Occipital lobe (tissue), 2 donors: Measurements from ENCODE around the gene KCNMA1. TPM values are rescaled to one million over a fixed set of nuclear protein-coding genes. Genes with fewer than 3 reads are reported as not detected.

Experiments
- DNase-seq: peaks from one replicate; lab custom pipeline; 2025; lab: John Stamatoyannopoulos, UW
- total RNA-seq: library from RNA; depleted of rRNA; stranded (reverse); fragments of >200 nt; gene quantifications from one replicate; pipeline ENCODE4 v1.2.3, GENCODE V29; 2014

The KCNMA1 gene
- total RNA-seq, 1 donor from 2014 or later, result 43.0 TPM

DNA sequence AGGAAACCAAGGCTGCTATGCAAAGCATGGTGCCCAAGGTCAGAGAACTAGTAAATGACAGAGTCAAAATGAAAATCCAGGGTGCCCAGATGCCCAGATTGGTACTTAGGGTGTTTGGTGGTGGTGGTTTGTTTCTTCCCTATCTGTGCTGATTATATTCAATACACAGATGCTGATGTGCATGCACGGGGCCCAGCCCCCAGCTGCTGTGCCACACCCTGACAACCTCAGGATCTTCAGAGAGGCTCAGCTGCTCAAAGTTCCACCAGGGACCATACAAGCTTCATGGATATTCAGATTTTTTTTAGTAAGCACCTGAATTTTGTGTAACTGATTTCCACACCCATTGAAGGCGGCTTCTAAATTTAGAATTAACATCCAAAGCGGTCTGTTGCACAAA lies 75.6 kb downstream of the KCNMA1 start:
- DNase-seq, result no peak

DNA sequence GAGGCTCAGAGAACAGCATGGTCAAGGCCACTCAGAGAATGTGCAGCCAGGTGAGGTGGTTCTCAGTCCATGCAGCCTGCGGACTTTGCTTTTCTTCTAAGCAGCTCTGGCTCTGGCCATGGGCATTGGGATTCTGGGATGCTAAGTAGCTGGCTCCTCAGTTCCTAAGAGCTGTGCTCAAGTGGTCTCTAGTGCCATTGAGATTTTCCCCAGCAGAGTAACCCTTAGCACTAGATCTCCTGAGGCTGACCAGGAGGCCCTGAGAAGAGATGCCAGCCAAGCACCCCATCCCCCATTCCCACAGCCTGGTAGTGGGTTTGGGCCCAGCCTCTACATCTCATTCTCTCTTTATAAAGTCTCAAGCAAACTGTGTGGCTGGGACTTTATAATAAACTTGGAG lies 77.1 kb downstream of the KCNMA1 start:
- no peak for DNase-seq

DNA sequence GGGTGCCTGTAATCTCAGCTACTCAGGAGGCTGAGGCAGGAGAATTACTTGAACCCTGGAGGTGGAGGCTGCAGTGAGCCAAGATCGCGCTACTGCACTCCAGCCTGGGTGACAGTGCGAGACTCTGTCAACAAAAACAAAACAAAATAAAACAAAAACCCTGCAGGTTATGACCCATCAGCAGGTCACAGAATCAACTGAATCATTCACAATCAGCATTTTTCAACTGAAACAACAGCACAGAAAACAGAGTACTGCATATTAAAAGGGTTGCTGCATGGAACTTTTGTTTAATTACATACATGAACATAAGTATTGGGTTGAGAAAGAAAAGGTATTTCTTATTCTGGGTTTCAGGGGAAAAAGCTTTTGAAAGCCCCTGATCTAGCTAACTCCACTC lies 77.6 kb downstream of the KCNMA1 start:
- DNase-seq, result no peak

DNA sequence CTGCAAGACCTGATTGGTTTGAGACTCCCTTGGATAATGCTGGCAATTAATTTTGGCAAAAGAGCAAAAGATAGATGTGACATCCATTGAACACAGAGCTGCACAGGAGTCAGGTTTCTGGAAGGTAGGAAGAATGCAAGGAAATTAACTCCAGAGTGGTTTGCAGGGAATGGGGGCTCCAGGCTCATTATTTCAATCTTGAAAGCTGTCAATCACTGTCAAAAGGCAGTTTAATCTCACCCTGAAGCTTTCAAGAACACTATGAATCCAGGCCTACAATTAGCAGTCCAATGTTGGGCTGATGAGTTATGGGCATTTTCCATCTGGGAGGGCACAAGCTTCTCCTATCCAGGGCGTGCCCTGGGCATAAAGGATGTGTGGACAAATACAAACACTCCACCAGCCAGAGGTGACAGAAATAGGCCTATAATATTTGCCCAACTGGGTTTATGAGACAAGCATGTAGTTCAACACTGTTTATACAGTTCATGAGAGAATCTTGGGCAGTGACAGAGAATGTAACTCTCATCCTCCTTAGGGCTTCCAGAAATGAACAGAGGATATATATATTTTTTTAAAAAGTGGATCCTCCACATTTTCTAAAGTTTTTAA lies 80.5 kb downstream of the KCNMA1 start:
- DNase-seq, result no peak

DNA sequence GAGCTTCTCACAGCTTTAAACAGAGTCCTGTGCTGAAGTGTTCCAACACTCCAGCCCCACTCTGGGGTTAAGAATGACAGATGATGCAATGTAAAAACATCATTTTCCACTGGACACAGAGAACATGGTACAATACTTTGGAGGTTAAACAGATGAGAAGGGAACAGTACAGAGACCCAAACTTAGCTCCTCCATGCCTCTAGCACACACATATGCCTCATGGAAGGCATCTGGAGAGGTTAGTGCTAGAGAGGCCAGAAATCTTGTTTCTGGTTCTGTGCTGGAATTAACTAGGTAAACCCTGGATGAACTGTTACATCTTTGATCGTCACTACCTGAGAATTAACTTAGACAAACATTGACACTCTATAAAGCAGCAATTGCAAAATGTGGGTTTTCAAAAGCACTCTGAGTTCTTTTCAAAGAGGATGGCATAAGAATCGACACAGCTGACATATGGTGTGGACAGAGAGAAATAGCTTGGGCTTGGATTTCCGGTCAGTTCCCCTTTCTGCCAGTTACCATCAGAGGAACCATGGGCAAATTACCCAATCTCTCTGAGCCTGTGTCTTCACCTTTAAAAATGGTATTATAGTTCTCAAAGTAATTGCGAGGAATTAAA lies 81.9 kb downstream of the KCNMA1 start:
- DNase-seq, result no peak

DNA sequence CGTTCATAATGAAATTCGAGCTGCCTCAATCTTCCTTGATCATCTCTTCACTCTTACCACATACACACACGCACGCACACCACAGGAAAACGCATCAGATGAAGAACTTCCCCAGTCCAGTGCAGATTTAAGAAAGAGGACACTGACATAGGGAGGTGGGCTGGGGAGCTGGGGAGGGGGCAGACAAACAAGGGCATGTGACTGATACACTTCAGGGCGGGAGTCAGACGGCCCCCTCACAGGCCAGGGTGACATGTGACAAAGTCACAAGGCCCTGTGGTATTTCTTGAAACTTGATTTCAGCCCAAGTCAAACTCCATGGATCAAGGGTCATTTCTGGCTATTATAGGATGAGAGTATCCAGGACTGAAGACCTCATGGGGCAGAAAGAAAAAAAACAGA lies 82.6 kb downstream of the KCNMA1 start:
- DNase-seq, result no peak

DNA sequence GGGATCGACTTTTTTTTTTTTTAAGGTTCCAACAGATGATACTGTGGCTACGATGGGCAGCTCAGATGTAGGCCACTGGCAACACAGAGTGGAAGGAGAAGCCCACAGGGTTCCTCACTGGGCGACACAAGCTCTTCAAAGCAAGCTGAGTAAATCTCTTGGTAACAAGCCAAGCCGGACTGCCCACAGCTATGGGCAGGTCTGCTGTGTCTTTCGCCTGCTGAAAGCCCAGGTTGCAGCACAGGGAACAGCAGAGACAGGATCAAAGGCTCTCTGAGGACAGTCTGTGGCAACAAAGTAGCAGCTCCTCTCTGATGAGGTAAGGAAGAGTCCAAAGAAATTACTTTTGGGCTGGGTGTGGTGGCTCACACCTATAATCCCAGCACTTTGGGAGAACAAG lies 83.6 kb downstream of the KCNMA1 start:
- DNase-seq, result no peak

DNA sequence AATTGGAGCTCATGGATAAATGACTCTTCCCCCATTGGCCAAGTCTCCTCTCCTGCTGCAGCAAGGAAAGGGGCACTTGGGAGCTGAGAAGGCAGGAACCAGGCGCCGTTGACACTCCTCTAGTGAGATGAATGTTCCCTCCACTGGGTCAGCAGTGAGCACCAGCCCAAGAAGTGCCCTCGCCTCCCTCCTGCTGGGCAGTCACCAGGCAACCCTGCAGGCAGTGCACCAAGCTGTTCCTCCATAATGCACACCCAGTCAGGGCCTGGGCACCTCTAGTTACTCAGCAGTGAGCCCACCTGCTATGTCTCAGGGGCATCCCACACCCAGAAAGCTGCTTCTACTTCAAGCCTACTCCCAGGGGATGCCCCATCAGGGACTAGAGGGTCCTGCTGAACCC lies 84.3 kb downstream of the KCNMA1 start:
- no peak for DNase-seq

DNA sequence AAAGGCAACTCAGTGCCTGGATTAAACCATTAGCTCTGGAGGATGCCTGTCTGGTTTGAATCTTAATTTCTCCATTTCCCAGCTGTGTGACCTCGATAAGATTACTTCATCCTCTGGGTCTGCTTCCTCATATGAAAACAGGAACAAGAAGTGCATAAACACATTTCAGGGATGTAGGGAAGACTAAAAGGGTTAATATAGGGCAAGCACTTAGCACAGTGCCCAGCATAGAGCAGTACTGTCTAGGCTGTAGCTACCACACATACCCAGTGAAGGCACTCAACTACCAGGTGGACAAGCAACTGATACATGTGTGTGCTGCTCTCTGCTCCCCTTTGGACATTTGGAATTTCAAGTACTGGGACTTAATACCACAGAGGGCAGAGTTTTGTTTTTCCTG lies 85.4 kb downstream of the KCNMA1 start:
- DNase-seq, result no peak

DNA sequence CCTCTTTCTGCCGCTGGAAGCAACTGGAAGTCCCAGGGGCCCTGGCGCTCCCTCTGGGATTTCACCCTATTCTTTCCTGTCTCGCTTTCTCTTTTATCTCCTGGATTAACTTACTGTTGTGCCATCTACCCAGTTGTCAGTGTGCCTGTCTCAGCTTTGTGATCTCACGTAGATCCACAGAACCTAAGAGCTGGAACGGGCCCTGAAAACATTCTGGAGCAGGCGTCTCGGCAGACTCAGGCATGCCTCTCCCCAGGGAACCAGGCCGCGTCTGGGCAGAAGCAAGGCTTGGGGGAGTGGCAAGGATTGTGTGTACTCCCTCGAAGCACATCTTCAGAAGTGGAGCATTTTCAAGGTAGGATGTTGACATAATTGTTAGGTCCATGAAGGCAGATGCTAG lies 87.2 kb downstream of the KCNMA1 start:
- no peak for DNase-seq

DNA sequence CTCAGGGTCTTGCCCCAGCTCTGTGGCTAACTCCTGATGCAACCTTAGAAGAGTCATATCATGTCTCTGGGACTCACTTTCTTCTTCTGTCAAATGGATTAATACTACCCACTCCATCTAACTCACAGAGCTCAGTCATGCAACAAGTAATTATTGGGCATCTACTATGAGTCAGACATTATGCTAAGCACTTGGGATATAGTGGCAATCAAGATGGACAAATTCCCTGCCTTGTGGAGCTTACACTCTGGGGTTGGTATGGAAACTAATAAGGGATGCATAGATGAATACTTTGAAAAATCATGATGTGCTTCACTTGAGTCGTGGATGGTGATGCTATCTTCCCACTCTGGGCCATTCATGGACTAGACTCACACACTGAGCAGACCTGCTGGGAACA lies 88.9 kb downstream of the KCNMA1 start:
- no peak for DNase-seq

DNA sequence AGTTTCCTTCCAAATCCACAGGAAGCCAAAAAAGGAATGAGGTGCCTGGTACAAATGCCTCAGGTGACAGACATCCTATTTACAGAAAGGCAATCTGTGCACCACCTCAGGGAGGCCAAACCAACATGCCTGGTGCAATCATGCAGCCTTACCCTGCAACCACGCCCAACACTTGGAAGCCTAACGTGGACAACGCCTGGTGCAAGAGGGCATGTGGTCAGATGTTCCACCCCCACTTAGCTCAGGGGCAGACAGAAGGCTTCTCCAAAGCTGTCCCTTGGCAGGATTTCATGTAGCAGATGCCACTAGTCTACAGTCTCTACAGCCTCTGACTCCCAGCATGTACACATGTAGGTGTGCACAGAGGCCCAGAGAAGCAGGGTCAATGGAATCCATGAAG lies 89.5 kb downstream of the KCNMA1 start:
- no peak for DNase-seq

DNA sequence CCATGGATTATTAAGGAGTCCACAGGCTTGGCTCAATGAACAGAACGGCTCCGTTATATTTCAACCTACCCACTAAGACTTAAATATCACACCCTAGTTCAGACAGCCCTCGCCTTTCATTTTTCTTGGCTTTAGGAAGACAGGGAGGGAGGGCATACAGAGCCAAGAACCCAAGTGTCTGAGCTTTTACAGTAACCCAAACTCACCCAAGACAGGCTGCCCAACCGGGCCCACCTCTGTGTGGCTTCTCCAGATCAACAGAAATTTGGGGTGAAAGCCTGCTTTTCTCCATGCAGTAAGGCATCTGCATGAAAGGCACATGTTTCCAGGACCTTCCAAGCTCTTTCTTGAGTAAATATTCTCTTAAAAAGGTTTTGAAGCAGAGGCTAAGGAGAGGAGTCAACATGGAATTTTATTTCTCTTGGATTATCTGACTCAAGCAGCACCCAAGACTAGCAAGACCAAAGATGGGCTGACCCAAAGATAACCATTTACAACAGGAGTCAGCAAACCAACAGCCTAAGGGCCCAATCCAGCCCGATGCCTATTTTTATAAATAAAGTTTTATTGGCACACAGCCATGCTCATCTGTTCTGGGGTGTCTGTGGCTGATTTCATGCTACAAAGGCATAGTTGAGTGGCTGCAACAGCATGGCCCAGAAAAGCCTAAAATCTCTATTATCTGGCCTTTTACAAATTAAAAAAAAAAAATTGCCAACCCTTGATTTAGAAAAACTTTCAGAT lies 90.1 kb downstream of the KCNMA1 start:
- no peak for DNase-seq

DNA sequence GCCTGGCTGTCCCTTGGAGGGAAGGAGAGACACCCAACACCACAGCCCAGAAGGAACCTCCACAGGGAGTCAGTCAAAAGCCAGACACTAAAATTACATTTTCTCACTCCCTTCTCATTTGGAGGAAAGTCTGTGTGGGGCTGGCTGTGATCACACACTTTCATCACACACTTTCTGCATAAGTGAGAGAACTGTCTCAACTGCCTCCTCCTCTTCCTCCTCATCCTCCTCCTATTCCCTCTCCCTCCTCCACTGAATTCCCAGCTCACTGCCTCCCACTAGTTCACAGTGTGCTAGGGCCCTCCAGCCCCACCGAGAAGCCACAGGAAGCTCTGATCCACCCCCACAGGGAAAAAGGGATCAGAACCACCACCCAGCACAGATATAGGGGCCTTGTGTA lies 91.6 kb downstream of the KCNMA1 start:
- no peak for DNase-seq

DNA sequence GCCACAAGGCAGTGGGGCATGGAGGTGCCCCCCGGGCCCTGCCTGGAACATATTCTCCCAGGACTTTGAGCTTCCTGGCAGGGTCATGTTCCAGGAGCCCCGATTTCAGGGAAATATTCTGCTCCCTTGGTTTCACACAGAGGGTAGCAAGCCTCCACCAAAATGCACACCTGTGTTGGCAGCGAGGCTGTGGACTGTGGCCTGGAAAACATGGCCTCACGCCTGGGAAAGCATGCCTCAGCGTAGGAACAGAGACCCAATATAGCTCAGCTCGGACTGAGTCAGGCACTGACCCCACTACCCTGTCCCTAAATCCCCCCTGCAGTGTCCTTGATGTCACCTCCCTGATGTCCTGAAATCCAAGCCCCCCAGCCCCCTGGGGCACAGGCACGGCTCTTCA lies 92.0 kb downstream of the KCNMA1 start:
- no peak for DNase-seq

DNA sequence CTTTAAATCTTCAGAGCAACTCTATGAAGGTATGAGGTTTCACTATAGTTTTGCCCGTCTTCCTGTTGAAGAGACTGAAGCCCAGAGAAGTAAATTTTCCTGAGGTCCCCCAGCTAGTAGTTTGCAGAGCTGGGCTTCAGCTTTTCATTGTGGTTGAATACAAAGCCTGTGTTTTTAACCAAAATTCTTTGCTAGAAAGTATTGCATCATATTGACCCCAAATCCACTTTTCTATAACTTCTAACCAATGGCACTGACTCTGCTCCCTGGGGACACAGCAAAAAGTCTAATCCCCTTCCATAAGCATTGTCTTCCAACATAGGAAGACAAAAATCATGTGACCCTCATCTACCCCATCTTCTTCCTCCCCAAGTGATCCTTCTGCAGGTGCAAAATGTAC lies 93.0 kb downstream of the KCNMA1 start:
- DNase-seq, result no peak

DNA sequence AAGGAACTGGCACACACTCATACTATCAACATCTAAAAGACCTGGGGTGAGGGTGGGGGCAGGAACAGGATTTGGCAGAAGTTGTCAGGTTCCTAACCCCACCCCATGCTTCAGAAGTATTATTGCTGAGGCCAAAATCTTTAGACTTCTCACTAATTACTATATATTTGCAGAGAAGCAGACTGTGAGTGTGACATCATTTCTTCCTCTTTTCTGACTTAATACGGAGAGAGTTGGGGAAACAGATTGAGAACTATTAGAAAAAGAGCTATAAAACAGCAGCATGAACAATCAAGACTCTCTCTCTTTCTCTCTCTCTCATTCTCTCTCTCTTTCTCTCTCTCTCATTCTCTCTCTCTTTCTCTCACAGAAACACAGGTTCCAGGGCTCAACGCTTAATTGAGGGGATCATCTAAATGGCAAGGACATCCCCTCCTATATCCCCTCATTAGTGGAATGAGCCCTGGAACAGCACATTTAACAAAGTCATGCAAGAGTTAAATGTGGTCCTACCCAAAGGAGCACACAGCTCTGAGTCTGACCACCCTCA lies 94.8 kb downstream of the KCNMA1 start:
- no peak for DNase-seq

DNA sequence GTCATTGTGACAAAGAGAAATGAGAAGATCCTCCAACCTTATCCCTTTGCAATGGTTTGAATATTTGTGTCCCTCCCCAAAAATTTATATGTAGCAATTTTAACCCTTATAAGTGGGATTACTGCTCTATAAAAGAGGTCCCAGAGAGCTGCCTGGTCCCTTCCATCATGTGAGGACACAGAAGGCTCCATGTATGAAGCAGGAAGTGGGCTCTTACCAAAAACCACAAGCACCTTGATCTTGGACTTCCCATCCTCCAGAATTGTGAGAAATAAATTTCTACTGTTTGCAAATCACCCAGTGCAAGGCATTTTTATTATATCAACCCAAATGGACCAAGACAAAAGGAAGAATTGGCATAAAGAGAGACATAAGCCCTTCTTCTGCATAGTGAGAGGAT lies 95.7 kb downstream of the KCNMA1 start:
- DNase-seq, result no peak

DNA sequence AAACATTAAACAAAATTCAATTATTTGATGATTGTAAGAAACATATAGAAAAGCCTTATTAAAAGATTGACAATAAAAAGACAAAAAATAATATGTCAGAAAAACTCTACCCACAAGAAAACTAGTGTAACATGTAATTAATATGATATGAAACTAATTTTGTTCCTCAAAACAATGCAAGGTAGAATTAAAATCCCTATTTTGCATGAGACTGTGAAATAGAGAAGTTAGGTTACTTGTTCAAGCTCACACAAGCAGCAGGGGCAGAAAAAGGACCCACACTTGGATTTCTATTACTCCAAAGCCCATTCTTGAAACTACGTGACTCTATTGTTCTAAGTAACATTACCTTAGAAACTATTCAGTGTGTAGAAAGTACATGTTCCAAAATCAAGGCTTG lies 96.4 kb downstream of the KCNMA1 start:
- no peak for DNase-seq

DNA sequence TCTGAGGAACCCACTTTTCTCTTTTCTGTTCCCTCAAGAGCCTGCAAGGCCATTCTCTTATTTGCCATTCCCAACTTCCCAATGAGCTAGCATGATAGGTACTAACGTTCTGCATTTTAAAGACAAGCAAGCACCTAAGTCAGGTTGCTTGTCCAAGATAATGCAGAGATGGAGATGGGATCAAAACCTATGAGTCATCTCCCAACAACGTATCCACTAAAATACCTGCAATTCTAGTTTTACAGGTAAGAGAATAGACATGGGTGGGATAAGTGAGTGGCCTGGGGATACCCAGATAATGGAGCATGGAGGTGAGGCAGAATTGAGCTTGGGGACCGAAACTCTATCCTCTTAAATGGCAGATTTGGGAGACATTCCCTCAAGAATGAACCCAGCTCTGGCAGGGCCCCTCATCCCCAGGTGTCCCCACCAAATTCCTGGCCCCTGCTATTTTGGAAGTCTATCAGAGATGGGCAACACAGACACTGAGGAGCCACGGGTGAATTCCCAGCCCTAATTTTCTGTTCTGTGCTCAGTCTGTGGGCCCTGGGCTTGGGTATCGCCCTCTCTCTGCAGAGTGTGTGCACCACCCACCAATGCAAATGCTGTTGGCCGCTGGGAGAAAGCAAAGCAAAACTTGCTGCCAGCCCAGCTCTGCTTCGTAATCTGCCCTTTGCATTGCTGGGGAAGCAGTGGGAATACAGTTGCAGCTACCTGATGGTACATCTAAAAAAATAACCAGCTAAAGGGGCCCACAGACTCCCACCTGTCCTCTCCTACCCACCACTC lies 98.3 kb downstream of the KCNMA1 start:
- no peak for DNase-seq

DNA sequence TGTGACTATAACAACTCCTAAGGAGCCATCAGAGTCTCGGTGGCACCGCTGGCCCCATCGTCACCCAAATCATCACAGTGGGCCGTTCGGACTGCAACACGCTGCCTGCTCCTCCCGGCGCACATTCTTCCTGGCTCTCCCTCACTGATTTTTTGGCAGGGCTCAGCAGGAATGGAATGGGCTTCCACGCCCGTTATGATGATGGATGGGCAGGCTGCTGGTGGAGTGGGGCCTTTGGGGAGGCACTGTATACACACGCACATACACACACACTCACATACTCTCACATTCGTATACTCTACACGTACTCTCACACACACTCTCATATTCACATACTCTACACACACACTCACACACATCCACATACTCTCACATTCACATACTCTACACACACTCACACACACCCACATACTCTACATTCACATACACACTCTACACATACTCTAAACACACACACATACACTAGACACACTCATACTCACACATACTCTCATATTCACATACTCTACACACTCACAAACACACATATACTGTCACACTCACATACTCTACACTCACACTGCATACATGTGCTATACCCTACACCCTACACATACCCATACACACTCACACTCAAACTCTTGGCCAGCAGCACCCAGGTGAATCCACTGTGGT lies 99.8 kb downstream of the KCNMA1 start:
- no peak for DNase-seq

DNA sequence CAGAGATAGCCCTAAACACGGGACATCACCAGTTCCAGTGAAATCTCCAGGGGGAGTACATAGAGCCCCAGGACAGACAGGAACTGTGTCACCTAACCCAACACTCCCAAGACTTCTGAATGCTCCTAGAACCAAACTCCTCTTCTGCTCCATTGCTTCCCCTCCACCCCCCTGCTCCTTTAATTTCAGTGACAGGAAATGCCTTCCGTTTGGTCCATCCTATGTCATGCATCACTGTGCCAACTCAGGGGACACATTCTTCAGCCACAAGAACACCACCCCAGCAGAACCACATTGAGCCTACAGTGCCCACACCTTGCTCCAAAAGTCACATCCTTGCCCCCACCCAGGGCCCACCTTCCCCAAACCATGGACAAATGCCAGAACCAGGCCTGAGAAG lies 100.5 kb downstream of the KCNMA1 start:
- no peak for DNase-seq
